WTC11 (cell line): ENCODE measurements around the gene COL25A1. TPM values are rescaled to one million over a fixed set of nuclear protein-coding genes. Genes with fewer than 3 reads are reported as not detected.

Experiments used
- ATAC-seq: fragments of 200-7000 bp; cut with Tn5 transposase; 2 replicates; pipeline ENCODE4 v1.10.0; 2021; ENCODE audit warnings: mild to moderate bottlenecking, moderate library complexity
- CTCF ChIA-PET: fragments of 300-600 bp; sonication (Branson Sonifier 250); formaldehyde crosslinking; loops from one replicate; lab custom pipeline; 2021; ENCODE audit warnings: antibody characterized with exemption; lab: Charles Lee
- POLR2A ChIA-PET: fragments of 350-600 bp; sonication (Branson Sonifier 250); formaldehyde crosslinking; loops from one replicate; lab custom pipeline; 2021; ENCODE audit warnings: antibody characterized with exemption; lab: Charles Lee
- DNase-seq: peaks from one replicate; pipeline ENCODE4 v3.0.0; 2021; ENCODE audit warnings: low spot score
- H3K27ac Mint-ChIP-seq: 2 replicates; pipeline ENCODE4 v1.8.0; 2021; ENCODE audit warnings: mixed read lengths
- H3K27me3 Mint-ChIP-seq: 2 replicates; pipeline ENCODE4 v1.8.0; 2021; ENCODE audit warnings: low read depth, mild to moderate bottlenecking, moderate library complexity, mixed read lengths
- H3K36me3 Mint-ChIP-seq: 2 replicates; pipeline ENCODE4 v1.8.0; 2021; ENCODE audit warnings: mixed read lengths
- H3K4me1 Mint-ChIP-seq: 2 replicates; pipeline ENCODE4 v1.8.0; 2022; ENCODE audit warnings: mixed read lengths
- H3K4me3 Mint-ChIP-seq: 2 replicates; pipeline ENCODE4 v1.8.0; 2021; ENCODE audit warnings: mild to moderate bottlenecking, moderate library complexity, mixed read lengths
- H3K9me3 Mint-ChIP-seq: 2 replicates; pipeline ENCODE4 v1.8.0; 2021; ENCODE audit warnings: mixed read lengths
- ATF2 ChIP-seq: sonication (generic); formaldehyde crosslinking; IDR thresholded peaks from 2 replicates; pipeline ENCODE4 v1.8.1; 2022; ENCODE audit warnings: low read depth, missing genetic modification reagents, borderline replicate concordance
- CBFB ChIP-seq: sonication (generic); formaldehyde crosslinking; IDR thresholded peaks from 2 replicates; pipeline ENCODE4 v1.8.1; 2022; ENCODE audit warnings: mild to moderate bottlenecking, low read depth, missing genetic modification reagents
- CREM ChIP-seq: sonication (generic); formaldehyde crosslinking; IDR thresholded peaks from 2 replicates; pipeline ENCODE4 v1.8.1; 2022; ENCODE audit warnings: mild to moderate bottlenecking, missing genetic modification reagents, moderate library complexity
- E2F4 ChIP-seq: sonication (generic); formaldehyde crosslinking; IDR thresholded peaks from 2 replicates; pipeline ENCODE4 v1.8.1; 2022; ENCODE audit warnings: low read depth, mild to moderate bottlenecking, moderate library complexity, missing genetic modification reagents, borderline replicate concordance
- EMX1 ChIP-seq: fragments of 250-450 bp; sonication (Bioruptor Pico); IDR thresholded peaks from 2 replicates; pipeline ENCODE4 v1.8.0; 2021; ENCODE audit warnings: mild to moderate bottlenecking
- FOXK1 ChIP-seq: sonication (generic); formaldehyde crosslinking; IDR thresholded peaks from 2 replicates; pipeline ENCODE4 v1.8.0; 2022; ENCODE audit warnings: mild to moderate bottlenecking, moderate library complexity, missing genetic modification reagents
- FOXP1 ChIP-seq: sonication (generic); formaldehyde crosslinking; IDR thresholded peaks from 2 replicates; pipeline ENCODE4 v1.8.0; 2022; ENCODE audit warnings: missing genetic modification reagents, mild to moderate bottlenecking, moderate library complexity, borderline replicate concordance
- GRHL2 ChIP-seq: fragments of 250-450 bp; sonication (Bioruptor Pico); IDR thresholded peaks from 2 replicates; pipeline ENCODE4 v1.8.0; 2022; ENCODE audit warnings: mild to moderate bottlenecking, moderate library complexity; ENCODE audit not compliant: insufficient replicate concordance, severe bottlenecking
- HMGA2 ChIP-seq: fragments of 250-450 bp; sonication (Bioruptor Pico); IDR thresholded peaks from 2 replicates; pipeline ENCODE4 v1.4.0; 2021; ENCODE audit warnings: mild to moderate bottlenecking, moderate library complexity
- IRF2 ChIP-seq: sonication (generic); formaldehyde crosslinking; IDR thresholded peaks from 2 replicates; pipeline ENCODE4 v1.8.0; 2022; ENCODE audit warnings: low read depth, missing genetic modification reagents, borderline replicate concordance
- JUN ChIP-seq: sonication (generic); formaldehyde crosslinking; IDR thresholded peaks from 2 replicates; pipeline ENCODE4 v1.8.0; 2023; ENCODE audit warnings: mild to moderate bottlenecking, missing genetic modification reagents
- NFATC4 ChIP-seq: fragments of 250-450 bp; sonication (Bioruptor Pico); IDR thresholded peaks from 2 replicates; pipeline ENCODE4 v1.9.0; 2021; ENCODE audit warnings: mild to moderate bottlenecking
- NR1H2 ChIP-seq: sonication (generic); formaldehyde crosslinking; IDR thresholded peaks from 2 replicates; pipeline ENCODE4 v1.9.0; 2021; ENCODE audit warnings: mild to moderate bottlenecking, moderate library complexity, missing genetic modification reagents
- NR2C2 ChIP-seq: sonication (generic); formaldehyde crosslinking; IDR thresholded peaks from 2 replicates; pipeline ENCODE4 v1.8.0; 2022; ENCODE audit warnings: mild to moderate bottlenecking, missing genetic modification reagents
- OVOL2 ChIP-seq: fragments of 250-450 bp; sonication (Bioruptor Pico); IDR thresholded peaks from 2 replicates; pipeline ENCODE4 v1.9.0; 2021; ENCODE audit warnings: mild to moderate bottlenecking, borderline replicate concordance
- SOX15 ChIP-seq: fragments of 250-450 bp; sonication (Bioruptor Pico); IDR thresholded peaks from 2 replicates; pipeline ENCODE4 v1.9.0; 2021; ENCODE audit warnings: mild to moderate bottlenecking
- TEAD1 ChIP-seq: sonication (generic); formaldehyde crosslinking; IDR thresholded peaks from 2 replicates; pipeline ENCODE4 v1.8.0; 2022; ENCODE audit warnings: mild to moderate bottlenecking, missing genetic modification reagents
- TEAD4 ChIP-seq: sonication (generic); formaldehyde crosslinking; IDR thresholded peaks from 2 replicates; pipeline ENCODE4 v1.8.0; 2022; ENCODE audit warnings: mild to moderate bottlenecking, missing genetic modification reagents
- TP53 ChIP-seq: sonication (generic); formaldehyde crosslinking; IDR thresholded peaks from 2 replicates; pipeline ENCODE4 v1.8.1; 2023; ENCODE audit warnings: mild to moderate bottlenecking, missing genetic modification reagents
- ZBTB21 ChIP-seq: sonication (generic); formaldehyde crosslinking; IDR thresholded peaks from 2 replicates; pipeline ENCODE4 v1.8.1; 2023; ENCODE audit warnings: mild to moderate bottlenecking, missing genetic modification reagents, borderline replicate concordance
- ZNF121 ChIP-seq: sonication (generic); formaldehyde crosslinking; IDR thresholded peaks from 2 replicates; pipeline ENCODE4 v1.8.0; 2023; ENCODE audit warnings: missing genetic modification reagents
- ZNF138 ChIP-seq: sonication (generic); formaldehyde crosslinking; conservative IDR thresholded peaks from 2 replicates; pipeline ENCODE4 v1.8.1; 2022; ENCODE audit warnings: mild to moderate bottlenecking, moderate library complexity, missing genetic modification reagents
- ZNF416 ChIP-seq: fragments of 250-450 bp; sonication (Bioruptor Pico); IDR thresholded peaks from 2 replicates; pipeline ENCODE4 v1.9.0; 2021; ENCODE audit warnings: mild to moderate bottlenecking, inconsistent platforms
- total RNA-seq: library from RNA; stranded (reverse); gene quantifications from 3 replicates; pipeline ENCODE4 v1.2.3, GENCODE V29; 2021
- TF ChIP-seq, protein P1 (sequence below): fragments of 200-600 bp; IDR thresholded peaks from 2 replicates; pipeline ENCODE4 v1.8.0; 2022; ENCODE audit warnings: antibody characterized with exemption
- TF ChIP-seq, protein P2 (sequence below): fragments of 250-450 bp; sonication (Bioruptor Pico); IDR thresholded peaks from 2 replicates; pipeline ENCODE4 v1.8.0; 2021; ENCODE audit warnings: mild to moderate bottlenecking
- TF ChIP-seq, protein P3 (sequence below): sonication (generic); formaldehyde crosslinking; IDR thresholded peaks from 2 replicates; pipeline ENCODE4 v1.8.1; 2023; ENCODE audit warnings: mild to moderate bottlenecking, missing genetic modification reagents
- TF ChIP-seq, protein P4 (sequence below): sonication (generic); formaldehyde crosslinking; IDR thresholded peaks from 2 replicates; pipeline ENCODE4 v1.8.0; 2022; ENCODE audit warnings: mild to moderate bottlenecking, missing genetic modification reagents

The COL25A1 gene
- total RNA-seq, 1 experiment from 2014 or later, result 6.6 TPM

DNA sequence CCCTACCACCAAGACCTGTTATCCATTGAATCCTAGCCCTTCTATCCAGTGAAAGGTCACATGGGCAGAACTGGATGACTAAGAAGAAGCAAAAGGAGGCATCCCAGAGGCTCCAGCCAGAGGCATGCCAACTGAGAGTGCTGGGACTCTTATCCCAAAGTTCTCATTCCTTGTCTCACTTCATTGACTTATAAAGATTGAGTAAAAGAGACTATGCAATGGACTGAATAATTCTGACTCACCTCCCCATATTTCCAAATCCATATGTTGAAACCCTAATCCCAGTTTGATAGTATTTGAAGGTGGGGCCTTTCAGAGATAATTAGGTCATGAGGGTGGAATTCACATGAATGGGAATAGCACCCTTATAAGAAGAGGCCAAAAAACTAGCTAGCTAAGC lies 131.4 kb downstream of the COL25A1 start (continued):
- TF ChIP-seq E2F4 (CRISPR knock-in tag) (no peak), GRHL2 (CRISPR knock-in tag) (no peak), ATF2 (CRISPR knock-in tag) (no peak), JUN (no peak), CREM (CRISPR knock-in tag) (no peak), HMGA2 (CRISPR knock-in tag) (no peak)
- TF ChIP-seq, protein P1, sequence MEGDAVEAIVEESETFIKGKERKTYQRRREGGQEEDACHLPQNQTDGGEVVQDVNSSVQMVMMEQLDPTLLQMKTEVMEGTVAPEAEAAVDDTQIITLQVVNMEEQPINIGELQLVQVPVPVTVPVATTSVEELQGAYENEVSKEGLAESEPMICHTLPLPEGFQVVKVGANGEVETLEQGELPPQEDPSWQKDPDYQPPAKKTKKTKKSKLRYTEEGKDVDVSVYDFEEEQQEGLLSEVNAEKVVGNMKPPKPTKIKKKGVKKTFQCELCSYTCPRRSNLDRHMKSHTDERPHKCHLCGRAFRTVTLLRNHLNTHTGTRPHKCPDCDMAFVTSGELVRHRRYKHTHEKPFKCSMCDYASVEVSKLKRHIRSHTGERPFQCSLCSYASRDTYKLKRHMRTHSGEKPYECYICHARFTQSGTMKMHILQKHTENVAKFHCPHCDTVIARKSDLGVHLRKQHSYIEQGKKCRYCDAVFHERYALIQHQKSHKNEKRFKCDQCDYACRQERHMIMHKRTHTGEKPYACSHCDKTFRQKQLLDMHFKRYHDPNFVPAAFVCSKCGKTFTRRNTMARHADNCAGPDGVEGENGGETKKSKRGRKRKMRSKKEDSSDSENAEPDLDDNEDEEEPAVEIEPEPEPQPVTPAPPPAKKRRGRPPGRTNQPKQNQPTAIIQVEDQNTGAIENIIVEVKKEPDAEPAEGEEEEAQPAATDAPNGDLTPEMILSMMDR, result no peak
- TF ChIP-seq, protein P2, sequence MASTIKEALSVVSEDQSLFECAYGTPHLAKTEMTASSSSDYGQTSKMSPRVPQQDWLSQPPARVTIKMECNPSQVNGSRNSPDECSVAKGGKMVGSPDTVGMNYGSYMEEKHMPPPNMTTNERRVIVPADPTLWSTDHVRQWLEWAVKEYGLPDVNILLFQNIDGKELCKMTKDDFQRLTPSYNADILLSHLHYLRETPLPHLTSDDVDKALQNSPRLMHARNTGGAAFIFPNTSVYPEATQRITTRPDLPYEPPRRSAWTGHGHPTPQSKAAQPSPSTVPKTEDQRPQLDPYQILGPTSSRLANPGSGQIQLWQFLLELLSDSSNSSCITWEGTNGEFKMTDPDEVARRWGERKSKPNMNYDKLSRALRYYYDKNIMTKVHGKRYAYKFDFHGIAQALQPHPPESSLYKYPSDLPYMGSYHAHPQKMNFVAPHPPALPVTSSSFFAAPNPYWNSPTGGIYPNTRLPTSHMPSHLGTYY (CRISPR knock-in tag), result no peak

DNA sequence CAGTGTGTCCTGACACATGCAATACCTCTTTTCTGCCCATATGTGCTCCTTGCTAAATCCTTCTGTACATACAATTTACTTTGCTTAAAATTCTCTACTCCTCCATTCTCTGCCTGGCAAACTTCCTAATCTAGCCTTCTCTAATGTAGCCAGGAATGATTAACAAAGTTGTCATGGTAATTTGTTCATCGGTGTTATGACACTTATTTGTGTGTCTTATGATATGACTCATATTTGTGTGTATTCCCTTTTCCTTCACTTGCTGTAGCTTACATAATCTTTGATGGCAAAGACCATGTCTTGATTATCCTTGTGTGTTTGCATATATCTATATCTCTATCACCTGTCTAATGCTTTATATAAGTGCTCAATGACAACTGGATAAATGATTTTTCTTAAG lies 133.3 kb downstream of the COL25A1 start:
- CTCF ChIA-PET, result no interaction called here
- no peaks in the 10 kb centered on the region for H3K36me3 Mint-ChIP-seq
- H3K27ac Mint-ChIP-seq, result no peak overlapping the region
- 0 out of 2 replicates have a peak, but pooled peaks cover 3% of the 10 kb centered on the region for H3K9me3 Mint-ChIP-seq
- ATAC-seq (no peak; the same call in 1 of the 2 replicates), DNase-seq (no peak)
- POLR2A ChIA-PET, result no interaction called here
- TF ChIP-seq ZNF138 (CRISPR knock-in tag) (no peak), TP53 (CRISPR knock-in tag) (no peak), ZNF121 (no peak), TEAD1 (CRISPR knock-in tag) (no peak), NR1H2 (CRISPR knock-in tag) (no peak), ZBTB21 (CRISPR knock-in tag) (no peak), FOXP1 (no peak), TEAD4 (no peak), EMX1 (CRISPR knock-in tag) (no peak), FOXK1 (CRISPR knock-in tag) (no peak), OVOL2 (CRISPR knock-in tag) (no peak), NFATC4 (CRISPR knock-in tag) (no peak), IRF2 (CRISPR knock-in tag) (no peak), CBFB (CRISPR knock-in tag) (no peak), SOX15 (CRISPR knock-in tag) (no peak), NR2C2 (CRISPR knock-in tag) (no peak), ZNF416 (no peak)
- TF ChIP-seq, protein P3, sequence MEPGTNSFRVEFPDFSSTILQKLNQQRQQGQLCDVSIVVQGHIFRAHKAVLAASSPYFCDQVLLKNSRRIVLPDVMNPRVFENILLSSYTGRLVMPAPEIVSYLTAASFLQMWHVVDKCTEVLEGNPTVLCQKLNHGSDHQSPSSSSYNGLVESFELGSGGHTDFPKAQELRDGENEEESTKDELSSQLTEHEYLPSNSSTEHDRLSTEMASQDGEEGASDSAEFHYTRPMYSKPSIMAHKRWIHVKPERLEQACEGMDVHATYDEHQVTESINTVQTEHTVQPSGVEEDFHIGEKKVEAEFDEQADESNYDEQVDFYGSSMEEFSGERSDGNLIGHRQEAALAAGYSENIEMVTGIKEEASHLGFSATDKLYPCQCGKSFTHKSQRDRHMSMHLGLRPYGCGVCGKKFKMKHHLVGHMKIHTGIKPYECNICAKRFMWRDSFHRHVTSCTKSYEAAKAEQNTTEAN (CRISPR knock-in tag), result no peak
- TF ChIP-seq, protein P4, sequence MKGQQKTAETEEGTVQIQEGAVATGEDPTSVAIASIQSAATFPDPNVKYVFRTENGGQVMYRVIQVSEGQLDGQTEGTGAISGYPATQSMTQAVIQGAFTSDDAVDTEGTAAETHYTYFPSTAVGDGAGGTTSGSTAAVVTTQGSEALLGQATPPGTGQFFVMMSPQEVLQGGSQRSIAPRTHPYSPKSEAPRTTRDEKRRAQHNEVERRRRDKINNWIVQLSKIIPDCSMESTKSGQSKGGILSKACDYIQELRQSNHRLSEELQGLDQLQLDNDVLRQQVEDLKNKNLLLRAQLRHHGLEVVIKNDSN (CRISPR knock-in tag), result no peak
- H3K4me3 Mint-ChIP-seq, result no peak overlapping the region
- H3K27me3 Mint-ChIP-seq, result no peaks in the 10 kb centered on the region
- peaks cover 3% of the 10 kb centered on the region for H3K4me1 Mint-ChIP-seq
